HepG2 (cell line): Measurements from ENCODE around the gene TTLL10. TPM values are rescaled to one million over a fixed set of nuclear protein-coding genes. Genes with fewer than 3 reads are reported as not detected.
A peak's percentile ranks its signal among the peaks of the same experiment; 100 is the strongest.

Experiments
- DMTF1 ChIP-seq: sonication (generic); formaldehyde crosslinking; IDR thresholded peaks from 2 replicates; pipeline ENCODE4 v1.4.0; 2020; ENCODE audit warnings: mild to moderate bottlenecking, missing genetic modification reagents
- FOSL1 ChIP-seq: sonication (generic); formaldehyde crosslinking; IDR thresholded peaks from 2 replicates; pipeline ENCODE4 v1.9.0; 2021; ENCODE audit warnings: missing genetic modification reagents, borderline replicate concordance
- FOXC1 ChIP-seq: sonication (generic); formaldehyde crosslinking; IDR thresholded peaks from 2 replicates; pipeline ENCODE4 v1.8.0; 2022; ENCODE audit warnings: mild to moderate bottlenecking, missing genetic modification reagents, borderline replicate concordance
- FOXP1 ChIP-seq, 2 experiments: fragments of 450-650 bp in 1 of 2; IDR thresholded peaks; 2 replicates each; pipeline ENCODE4 v1.6.1; 2017 to 2018; ENCODE audit warnings: antibody characterized with exemption in 1 of 2
- HNF1B ChIP-seq: sonication (generic); formaldehyde crosslinking; IDR thresholded peaks from 2 replicates; pipeline ENCODE4 v1.5.1; 2020; ENCODE audit warnings: mild to moderate bottlenecking, moderate library complexity, missing genetic modification reagents
- REXO4 ChIP-seq: sonication (generic); formaldehyde crosslinking; IDR thresholded peaks from 2 replicates; pipeline ENCODE4 v1.8.0; 2022; ENCODE audit warnings: missing genetic modification reagents, mild to moderate bottlenecking, borderline replicate concordance
- ZMAT3 ChIP-seq: sonication (generic); formaldehyde crosslinking; conservative IDR thresholded peaks from 2 replicates; pipeline ENCODE4 v1.7.0; 2021; ENCODE audit warnings: missing genetic modification reagents
- ZNF17 ChIP-seq: sonication (generic); formaldehyde crosslinking; IDR thresholded peaks from 2 replicates; pipeline ENCODE4 v1.5.0; 2020; ENCODE audit warnings: mild to moderate bottlenecking, missing genetic modification reagents
- ZNF180 ChIP-seq: sonication (generic); formaldehyde crosslinking; IDR thresholded peaks from 2 replicates; pipeline ENCODE4 v1.4.0; 2020; ENCODE audit warnings: low read depth, missing genetic modification reagents, borderline replicate concordance
- ZNF207 ChIP-seq: fragments of 450-650 bp; IDR thresholded peaks from 2 replicates; pipeline ENCODE4 v1.6.1; 2016; ENCODE audit warnings: antibody characterized with exemption, borderline replicate concordance
- ZNF280D ChIP-seq: sonication (generic); formaldehyde crosslinking; IDR thresholded peaks from 2 replicates; pipeline ENCODE4 v1.5.1; 2020; ENCODE audit warnings: mild to moderate bottlenecking, missing genetic modification reagents
- ZSCAN25 ChIP-seq: sonication (generic); formaldehyde crosslinking; IDR thresholded peaks from 2 replicates; pipeline ENCODE4 v1.8.0; 2022; ENCODE audit warnings: mild to moderate bottlenecking, missing genetic modification reagents
- polyA plus RNA-seq, 8 experiments: library from polyadenylated mRNA; depleted of rRNA in 3 of 8; stranded (reverse) in 7 of 8; unstranded in 1 of 8; fragments of >200 nt; fragmentation: Illumina TruSeq in 4 of 8; extraction: Trizol in 4 of 8; gene quantifications; 2 replicates each; pipeline versions ENCODE4 v1.2.1 to v1.2.3, GENCODE V29; 2011 to 2016; ENCODE audit warnings: low read depth in 4 of 8, missing spikeins in 1 of 8, mixed read lengths in 1 of 8; ENCODE audit not compliant: insufficient read depth in 1 of 8
- total RNA-seq, 5 experiments: library from RNA; depleted of rRNA; stranded (reverse); fragments of >200 nt; fragmentation: Illumina TruSeq; extraction: Trizol; gene quantifications; 2 replicates each; pipeline ENCODE4 v1.2.3, GENCODE V29; 2016; ENCODE audit warnings: low read depth in 1 of 5
- TF ChIP-seq, protein P1 (sequence below), 2 experiments: sonication (generic) in 1 of 2; formaldehyde crosslinking in 1 of 2; IDR thresholded peaks; 2 replicates each; pipeline versions ENCODE4 v1.4.0 to v1.6.1; 2016 to 2020; ENCODE audit warnings: borderline replicate concordance in 1 of 2, low read depth in 1 of 2, mild to moderate bottlenecking in 1 of 2, missing genetic modification reagents in 1 of 2

The TTLL10 gene
- total and polyA plus RNA-seq, 2 of the 13 experiments (the other 11 are each of a cell fraction or from before 2014, with no cell fraction given) = not detected

DNA sequence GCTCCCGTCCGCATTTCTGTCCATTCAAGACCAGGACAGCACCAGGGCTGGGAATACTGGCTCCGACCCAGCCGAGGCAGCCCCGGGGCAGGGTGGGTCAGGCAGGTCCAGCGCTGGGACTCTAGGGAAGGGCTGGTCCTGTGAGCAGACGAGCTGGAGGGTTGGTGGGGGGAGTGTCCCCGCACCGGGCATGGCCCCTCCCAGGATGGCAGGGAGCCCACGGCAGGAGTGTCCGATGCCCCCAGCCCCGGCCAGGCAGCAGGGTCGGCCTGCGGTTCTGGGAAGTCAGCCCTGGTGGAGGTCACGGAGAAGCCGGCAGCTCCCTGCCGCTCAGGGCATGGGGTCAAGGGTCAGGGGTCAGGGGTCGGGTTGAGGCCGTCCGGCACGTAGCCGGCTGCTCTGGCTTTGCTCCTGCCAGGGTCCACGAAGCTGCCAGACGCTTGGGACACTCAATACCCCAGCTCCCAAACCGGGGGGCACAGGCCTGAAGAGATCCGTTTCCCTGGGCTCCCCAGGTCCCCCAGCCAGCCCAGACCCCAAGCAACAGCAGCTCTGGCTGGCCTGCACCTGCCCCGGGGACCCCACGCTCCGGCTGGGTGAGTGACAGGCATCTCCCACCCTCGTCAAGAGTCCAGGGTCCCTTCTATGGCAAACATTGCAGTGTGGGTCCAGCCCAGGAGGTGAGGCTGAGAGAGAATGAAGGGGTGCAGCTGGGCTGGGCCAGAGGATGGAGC lies 66.1 kb downstream of the TTLL10 start (continued):
- TF ChIP-seq DMTF1 (CRISPR knock-in tag) = no peak
- TF ChIP-seq ZNF180 (CRISPR knock-in tag) = no peak
- no peak for TF ChIP-seq FOXP1 (IDR thresholded peaks at IDR 0.05)
- TF ChIP-seq FOXP1 (CRISPR knock-in tag; IDR thresholded peaks at IDR 0.05) = no peak
- TF ChIP-seq ZNF17 (CRISPR knock-in tag) = no peak
- TF ChIP-seq, protein P1, sequence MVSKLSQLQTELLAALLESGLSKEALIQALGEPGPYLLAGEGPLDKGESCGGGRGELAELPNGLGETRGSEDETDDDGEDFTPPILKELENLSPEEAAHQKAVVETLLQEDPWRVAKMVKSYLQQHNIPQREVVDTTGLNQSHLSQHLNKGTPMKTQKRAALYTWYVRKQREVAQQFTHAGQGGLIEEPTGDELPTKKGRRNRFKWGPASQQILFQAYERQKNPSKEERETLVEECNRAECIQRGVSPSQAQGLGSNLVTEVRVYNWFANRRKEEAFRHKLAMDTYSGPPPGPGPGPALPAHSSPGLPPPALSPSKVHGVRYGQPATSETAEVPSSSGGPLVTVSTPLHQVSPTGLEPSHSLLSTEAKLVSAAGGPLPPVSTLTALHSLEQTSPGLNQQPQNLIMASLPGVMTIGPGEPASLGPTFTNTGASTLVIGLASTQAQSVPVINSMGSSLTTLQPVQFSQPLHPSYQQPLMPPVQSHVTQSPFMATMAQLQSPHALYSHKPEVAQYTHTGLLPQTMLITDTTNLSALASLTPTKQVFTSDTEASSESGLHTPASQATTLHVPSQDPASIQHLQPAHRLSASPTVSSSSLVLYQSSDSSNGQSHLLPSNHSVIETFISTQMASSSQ (IDR thresholded peaks at IDR 0.05; ENCODE audit: low read depth) = no peak
- TF ChIP-seq, protein P1 (CRISPR knock-in tag; IDR thresholded peaks at IDR 0.05; ENCODE audit: borderline replicate concordance) = no peak
- peak; percentile 74; the same call in 1 of the 2 replicates for TF ChIP-seq ZSCAN25 (CRISPR knock-in tag)
- TF ChIP-seq ZNF207 = no peak
- peak; percentile 46 for TF ChIP-seq HNF1B
- TF ChIP-seq ZMAT3 = peak; percentile 66
- TF ChIP-seq ZNF280D (CRISPR knock-in tag) = peak; percentile 46; the same call in 1 of the 2 replicates
- TF ChIP-seq FOSL1 = no peak
- TF ChIP-seq FOXC1 (CRISPR knock-in tag) = peak; percentile 71; the same call in 1 of the 2 replicates
- TF ChIP-seq REXO4 (CRISPR knock-in tag) = no peak
